Measurements from ENCODE around the gene EPHA1.
"Not testable (repeated sequence)": the region's sequence is repeated elsewhere in the genome, so short reads cannot be mapped to it uniquely, and the experiment has no call there.

EPHA1 gene

GRCh38 chr7:143429770-143430698 lies 21.4 kb upstream of the EPHA1 start:
- DNase-seq: no peak

- no peak for DNase-seq
These were observed 18.0 kb upstream of the EPHA1 start for GRCh38 chr7:143426479-143427142.

GRCh38 chr7:143424476-143424875 lies 15.8 kb upstream of the EPHA1 start:
- not testable (repeated sequence) for DNase-seq

GRCh38 chr7:143422033-143422432 lies 13.4 kb upstream of the EPHA1 start:
- no peak for DNase-seq

- DNase-seq: not testable (repeated sequence)
These were observed 12.0 kb upstream of the EPHA1 start for GRCh38 chr7:143420624-143421023.

GRCh38 chr7:143419880-143420279 lies 11.2 kb upstream of the EPHA1 start:
- no peak for DNase-seq

GRCh38 chr7:143418681-143419458 lies 10.2 kb upstream of the EPHA1 start:
- no peak for DNase-seq

GRCh38 chr7:143417734-143418383 lies 9.2 kb upstream of the EPHA1 start:
- DNase-seq: no peak

GRCh38 chr7:143416565-143417149 lies 8.0 kb upstream of the EPHA1 start:
- no peak for DNase-seq

GRCh38 chr7:143415742-143416397 lies 7.2 kb upstream of the EPHA1 start:
- no peak for DNase-seq

- not testable (repeated sequence) for DNase-seq
These were observed 6.6 kb upstream of the EPHA1 start for GRCh38 chr7:143415209-143415608.

GRCh38 chr7:143413123-143413522 lies 4.5 kb upstream of the EPHA1 start:
- DNase-seq: no peak

GRCh38 chr7:143411976-143412708 lies 3.5 kb upstream of the EPHA1 start:
- DNase-seq: no peak

GRCh38 chr7:143410521-143411004 lies 1.9 kb upstream of the EPHA1 start:
- DNase-seq: no peak

GRCh38 chr7:143408252-143408685 lies 387 bp downstream of the EPHA1 start:
- DNase-seq: no peak

GRCh38 chr7:143407287-143408251 lies 1.1 kb downstream of the EPHA1 start:
- DNase-seq: peak; percentile 49

- no peak for DNase-seq
These were observed 2.7 kb downstream of the EPHA1 start for GRCh38 chr7:143406002-143406357.

- DNase-seq: no peak
These were observed 3.3 kb downstream of the EPHA1 start for GRCh38 chr7:143405173-143406001.

GRCh38 chr7:143402233-143402632 lies 6.4 kb downstream of the EPHA1 start:
- DNase-seq: not testable (repeated sequence)

Data from stimulated activated CD4-positive, alpha-beta T cell treated with anti-CD3 and anti-CD28 coated beads, Interleukin-15, amount 100 ng/mL, for 24 hours (primary cell).